ENCODE measurements around the gene MRPL48. TPM values are rescaled to one million over a fixed set of nuclear protein-coding genes. Genes with fewer than 3 reads are reported as not detected.

The MRPL48 gene
- polyA plus RNA-seq, 1 of the 3 experiments (the other 2 are of a cell fraction): 29.2 TPM

DNA sequence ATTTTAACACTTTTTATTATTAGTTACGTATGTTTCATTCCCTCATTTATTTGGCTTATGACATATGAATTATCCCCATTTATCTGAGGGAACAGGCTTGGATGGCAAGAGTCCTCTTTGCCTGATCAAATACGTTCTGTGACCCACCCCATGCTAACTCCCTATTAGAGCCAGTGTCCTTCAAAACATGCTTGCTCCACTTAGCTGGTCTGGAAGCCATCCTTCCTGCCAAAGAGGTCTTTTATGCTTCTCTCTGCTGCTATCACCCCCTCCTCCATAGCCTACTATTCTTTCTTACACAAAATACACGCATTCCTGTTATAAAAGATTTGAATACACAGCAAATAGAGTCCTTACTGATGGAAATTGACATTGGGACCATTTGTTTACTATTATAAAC, 82.6 kb downstream of the MRPL48 start (continued):
- TF ChIP-seq FOXJ3 (CRISPR knock-in tag; IDR thresholded peaks at IDR 0.05) (no peak), RFX5 (IDR thresholded peaks at IDR 0.05; ENCODE audit: low read length) (no peak), RCOR1 (IDR thresholded peaks at IDR 0.05; ENCODE audit: low read length) (no peak)

GRCh38 chr11:73872749-73873357, 85.2 kb downstream of the MRPL48 start:
- no peak for DNase-seq
- H3K27ac ChIP-seq (ENCODE audit: low read depth in 2 of 2, low read length in 1 of 2): no peak overlapping the region
- TF ChIP-seq FOXM1 (IDR thresholded peaks at IDR 0.05; ENCODE audit: low read depth) (no peak), SIN3A (IDR thresholded peaks at IDR 0.05; ENCODE audit: borderline replicate concordance, low read depth, low read length) (no peak), POLR2AphosphoS5 (IDR thresholded peaks at IDR 0.05; ENCODE audit: low read depth, low read length) (no peak), FOSL2 (IDR thresholded peaks at IDR 0.05; ENCODE audit: borderline replicate concordance, low read depth) (no peak), ZBTB33 (IDR thresholded peaks at IDR 0.05; ENCODE audit: borderline replicate concordance, low read depth) (no peak), USF2 (IDR thresholded peaks at IDR 0.05; ENCODE audit: borderline replicate concordance, low read depth, low read length) (no peak), RFX5 (IDR thresholded peaks at IDR 0.05; ENCODE audit: low read length) (no peak), RXRA (IDR thresholded peaks at IDR 0.05; ENCODE audit: borderline replicate concordance, low read depth) (no peak), SMC3 (IDR thresholded peaks at IDR 0.05; ENCODE audit: low read depth, low read length) (no peak), IRF3 (IDR thresholded peaks at IDR 0.05; ENCODE audit: low read depth, low read length) (no peak), YY1 (IDR thresholded peaks at IDR 0.05; ENCODE audit: low read depth) (no peak), TAF1 (IDR thresholded peaks at IDR 0.05; ENCODE audit: borderline replicate concordance, low read depth, low read length) (no peak), PBX3 (IDR thresholded peaks at IDR 0.05) (no peak), CHD2 (IDR thresholded peaks at IDR 0.05; ENCODE audit: low read length, partially characterized antibody) (no peak), NFIC (IDR thresholded peaks at IDR 0.05; ENCODE audit: borderline replicate concordance) (no peak), CTCF (IDR thresholded peaks at IDR 0.05) (no peak), EP300 (IDR thresholded peaks at IDR 0.05; ENCODE audit: borderline replicate concordance in 1 of 2, low read depth in 1 of 2, low read length in 1 of 2) (no peak), TEAD4 (IDR thresholded peaks at IDR 0.05; ENCODE audit: borderline replicate concordance, insufficient read depth) (no peak), ELF1 (IDR thresholded peaks at IDR 0.05) (no peak)
- TF ChIP-seq, protein P1, sequence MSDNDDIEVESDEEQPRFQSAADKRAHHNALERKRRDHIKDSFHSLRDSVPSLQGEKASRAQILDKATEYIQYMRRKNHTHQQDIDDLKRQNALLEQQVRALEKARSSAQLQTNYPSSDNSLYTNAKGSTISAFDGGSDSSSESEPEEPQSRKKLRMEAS (IDR thresholded peaks at IDR 0.05; ENCODE audit: low read depth): no peak
- H3K36me3 ChIP-seq (replicated peaks in 1 of 2; ENCODE audit: control insufficient read depth in 1 of 2, insufficient read depth in 2 of 2, low read length in 1 of 2): peaks cover 16 to 50% of the 10 kb centered on the region in 2 experiments
- peaks cover 49% of the 10 kb centered on the region for H3K79me2 ChIP-seq (ENCODE audit: insufficient read depth)
- H3K4me1 ChIP-seq (ENCODE audit: control insufficient read depth in 1 of 2, insufficient read depth in 2 of 2, low read depth in 1 of 2, low read length in 1 of 2): peaks cover 0 to 8% of the 10 kb centered on the region in 2 experiments; a peak in 3 of 4 replicates
- no peak overlapping the region for H2AFZ ChIP-seq (ENCODE audit: low read depth)
- H3K27me3 ChIP-seq (ENCODE audit: insufficient read depth): no peaks in the 10 kb centered on the region
- no peaks in the 10 kb centered on the region for H3K9me2 ChIP-seq
- no peaks in the 10 kb centered on the region for H4K20me1 ChIP-seq (ENCODE audit: insufficient read depth)
- ChIA-PET POLR2A (no interaction called here), CTCF (no interaction called here)
- peaks cover 30% of the 10 kb centered on the region for H3F3A ChIP-seq (replicated peaks; ENCODE audit: insufficient read depth)
- no peak overlapping the region for H3K4me2 ChIP-seq
- no peak overlapping the region for H3K9ac ChIP-seq
- over 99% methylated on average over 9 of the region's 9 CpGs for WGBS (ENCODE audit: low lambda C conversion rate)
- no peak overlapping the region for H3K4me3 ChIP-seq (ENCODE audit: low read depth in 2 of 2, low read length in 1 of 2)
- H3K9me3 ChIP-seq: no peaks in the 10 kb centered on the region
